Frontal cortex (tissue), 4 donors: ENCODE data around the gene CCDC170. TPM values are rescaled to one million over a fixed set of nuclear protein-coding genes. Genes with fewer than 3 reads are reported as not detected.
A peak's percentile ranks its signal among the peaks of the same experiment; 100 is the strongest.
"Not testable (repeated sequence)": the region's sequence is repeated elsewhere in the genome, so short reads cannot be mapped to it uniquely, and the experiment has no call there.

ENCODE experiments used
- DNase-seq, 2 donors: peaks; one replicate each; pipeline ENCODE4 v3.0.0; 2012; ENCODE audit warnings: low spot score in 2 of 2
- FAIRE-seq: peaks from 2 replicates; lab custom pipeline; 2012; peaks lifted over from hg19 to GRCh38; lab: Jason Lieb, UNC
- total RNA-seq: library from RNA; depleted of rRNA; stranded (reverse); fragments of >200 nt; gene quantifications from one replicate; pipeline ENCODE4 v1.2.3, GENCODE V29; 2014
- donor health status: control.
- donor health status: control.
- donor health status: control.

The CCDC170 gene, protein sequence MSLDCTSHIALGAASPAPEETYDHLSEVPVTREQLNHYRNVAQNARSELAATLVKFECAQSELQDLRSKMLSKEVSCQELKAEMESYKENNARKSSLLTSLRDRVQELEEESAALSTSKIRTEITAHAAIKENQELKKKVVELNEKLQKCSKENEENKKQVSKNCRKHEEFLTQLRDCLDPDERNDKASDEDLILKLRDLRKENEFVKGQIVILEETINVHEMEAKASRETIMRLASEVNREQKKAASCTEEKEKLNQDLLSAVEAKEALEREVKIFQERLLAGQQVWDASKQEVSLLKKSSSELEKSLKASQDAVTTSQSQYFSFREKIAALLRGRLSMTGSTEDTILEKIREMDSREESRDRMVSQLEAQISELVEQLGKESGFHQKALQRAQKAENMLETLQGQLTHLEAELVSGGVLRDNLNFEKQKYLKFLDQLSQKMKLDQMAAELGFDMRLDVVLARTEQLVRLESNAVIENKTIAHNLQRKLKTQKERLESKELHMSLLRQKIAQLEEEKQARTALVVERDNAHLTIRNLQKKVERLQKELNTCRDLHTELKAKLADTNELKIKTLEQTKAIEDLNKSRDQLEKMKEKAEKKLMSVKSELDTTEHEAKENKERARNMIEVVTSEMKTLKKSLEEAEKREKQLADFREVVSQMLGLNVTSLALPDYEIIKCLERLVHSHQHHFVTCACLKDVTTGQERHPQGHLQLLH
- total RNA-seq, result 0.41 TPM

GRCh38 chr6:151493804-151494234 is at the start of gene CCDC170:
Gene CCDC170 (plus strand): TSS chr6:151494017. CDS start chr6:151494129, 112 bp downstream.
- FAIRE-seq, result no peak
- peak; percentile 32 to 37 for DNase-seq

- FAIRE-seq (no peak), DNase-seq (no peak)
Measured at GRCh38 chr6:151445482-151445881, 48.3 kb upstream of the CCDC170 start.

DNA sequence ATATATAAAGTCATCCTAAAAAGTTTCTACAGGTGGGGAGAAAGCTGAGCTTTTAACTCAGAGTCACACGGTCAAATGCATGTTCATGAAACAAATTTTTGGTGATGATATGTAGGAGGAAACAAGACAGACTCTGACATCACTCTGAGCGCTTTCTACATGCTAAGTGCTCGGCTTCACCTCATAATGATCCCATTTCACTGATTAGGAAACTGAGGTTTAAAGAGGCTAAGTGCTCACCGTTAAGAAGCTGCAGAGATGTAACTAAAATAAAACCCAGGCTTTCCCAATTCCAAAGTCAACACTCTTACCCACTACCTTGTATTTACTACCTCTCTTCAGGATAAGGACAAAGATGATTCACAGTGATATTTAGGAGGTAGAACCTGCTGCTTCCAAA is 46.6 kb upstream of the CCDC170 start:
- DNase-seq (no peak), FAIRE-seq (no peak)

DNA sequence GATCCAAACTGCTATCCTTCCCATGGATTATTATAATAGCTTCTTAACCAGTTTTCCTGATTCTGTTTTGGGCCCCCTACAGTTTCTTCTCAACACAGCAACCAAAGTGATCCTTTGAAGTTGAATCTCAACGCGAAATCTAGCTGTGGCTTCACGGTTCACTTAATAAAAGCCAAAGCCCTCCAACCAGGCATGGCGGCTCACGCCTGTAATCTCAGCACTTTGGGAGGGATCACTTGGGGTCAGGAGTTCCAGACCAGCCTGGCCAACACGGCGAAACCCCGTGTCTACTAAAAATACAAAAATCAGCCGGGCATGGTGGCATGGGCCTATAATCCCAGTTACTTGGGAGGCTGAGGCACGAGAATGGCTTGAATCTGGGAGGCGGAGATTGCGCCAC is 45.2 kb upstream of the CCDC170 start:
- FAIRE-seq (no peak), DNase-seq (no peak)

- FAIRE-seq, DNase-seq: not testable (repeated sequence)
Measured at GRCh38 chr6:151450928-151451327, 42.9 kb upstream of the CCDC170 start.

- peak in 1 of 2 donors; percentile 16 for DNase-seq
- FAIRE-seq, result no peak
Measured at GRCh38 chr6:151451417-151451949, 42.3 kb upstream of the CCDC170 start.

GRCh38 chr6:151451950-151452749 is 41.7 kb upstream of the CCDC170 start, which contains the start of gene RMND1:
Gene RMND1 (minus strand): TSS chr6:151452126. CDS start chr6:151445811, 6,315 bp downstream.
- peak; percentile 89 for FAIRE-seq

GRCh38 chr6:151452750-151453427 is 40.9 kb upstream of the CCDC170 start:
- no peak for DNase-seq
- FAIRE-seq, result no peak

More at GRCh38 chr6:151451950-151452749, 41.7 kb upstream of the CCDC170 start, which contains the start of gene RMND1:
- DNase-seq, result peak; percentile 95 to 96

- FAIRE-seq, DNase-seq: not testable (repeated sequence)
Measured at GRCh38 chr6:151455751-151456398, 37.9 kb upstream of the CCDC170 start.

GRCh38 chr6:151461673-151462072 is 32.1 kb upstream of the CCDC170 start:
- DNase-seq (no peak), FAIRE-seq (no peak)

DNA sequence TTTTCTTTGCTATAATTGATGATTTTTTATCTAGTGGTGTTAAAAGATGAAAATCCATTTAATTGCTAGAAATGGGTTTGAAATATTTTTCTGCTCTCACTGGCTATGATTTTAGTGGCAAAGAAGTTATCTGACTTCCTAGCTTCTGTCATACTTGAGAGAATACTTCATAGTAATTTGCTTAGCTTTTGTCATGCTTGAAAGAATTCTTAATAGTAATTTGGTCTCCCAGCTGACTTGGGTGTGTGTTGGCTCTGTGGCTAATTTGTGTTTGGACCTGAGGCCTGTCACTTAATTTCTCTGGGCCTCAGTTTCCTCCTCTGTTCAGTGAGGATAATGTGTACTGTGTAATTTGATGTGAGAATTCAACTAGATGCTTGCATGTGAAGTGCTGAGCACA is 29.1 kb upstream of the CCDC170 start:
- FAIRE-seq, result no peak
- DNase-seq, result no peak

DNA sequence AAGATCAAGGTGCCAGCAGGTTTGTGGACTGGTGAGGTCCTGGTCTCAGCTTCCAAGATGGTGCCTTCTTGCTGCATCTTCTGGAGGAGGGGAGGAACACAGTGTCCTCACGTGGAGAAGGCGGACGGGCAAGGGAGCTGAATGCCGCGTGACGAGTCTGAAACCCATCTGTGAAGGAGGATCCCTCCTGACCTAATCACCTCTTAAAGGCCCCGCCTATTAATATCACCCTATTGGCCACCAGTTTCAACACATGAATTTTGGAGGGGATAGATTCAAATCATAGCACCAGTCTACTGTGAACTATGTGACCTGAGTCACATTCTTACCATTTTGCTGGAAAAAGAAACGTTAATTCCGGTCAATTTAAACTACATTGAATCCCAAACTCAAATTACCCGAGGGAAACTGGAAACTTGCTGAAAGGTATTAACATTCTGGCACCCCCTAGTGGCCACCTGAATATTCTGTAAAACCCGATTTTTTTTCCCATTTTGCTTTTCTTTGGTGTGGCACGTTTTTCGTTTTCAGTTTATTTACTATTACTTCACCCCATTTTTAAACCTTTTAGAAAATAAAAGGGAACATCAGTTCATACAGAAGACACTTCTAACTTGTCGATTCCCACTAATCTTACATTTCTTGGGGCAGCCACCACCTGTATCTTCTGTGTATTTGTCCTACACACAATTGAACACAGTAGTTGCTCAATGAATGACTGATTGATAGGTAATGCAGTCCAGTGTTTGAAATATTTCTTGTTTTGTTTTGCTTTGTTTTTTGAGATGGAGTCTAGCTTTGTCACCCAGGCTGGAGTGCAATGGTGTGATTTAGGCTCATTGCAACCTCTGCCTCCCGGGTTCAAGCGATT is 17.9 kb upstream of the CCDC170 start:
- FAIRE-seq (no peak), DNase-seq (peak in 1 of 2 donors; percentile 51)

DNA sequence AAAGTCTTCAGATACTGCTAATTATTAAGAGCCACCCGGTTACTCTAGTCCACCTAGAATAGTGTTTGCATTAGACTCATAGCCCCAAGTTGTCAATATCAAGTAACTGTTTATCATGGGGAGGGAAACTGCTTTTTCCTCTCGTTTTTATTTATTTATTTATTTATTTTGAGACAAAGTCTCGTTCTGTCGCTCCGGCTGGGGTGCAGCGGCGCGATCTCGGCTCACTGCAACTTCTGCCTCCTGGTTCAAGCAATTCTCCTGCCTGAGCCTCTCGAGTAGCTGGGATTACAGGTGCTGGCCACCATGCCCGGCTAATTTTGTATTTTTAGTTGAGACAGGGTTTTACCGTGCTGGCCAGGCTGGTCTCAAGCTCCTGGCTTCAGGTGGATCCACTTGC is 16.1 kb upstream of the CCDC170 start:
- FAIRE-seq (no peak), DNase-seq (no peak)

- no peak for FAIRE-seq
- no peak for DNase-seq
Measured at GRCh38 chr6:151478670-151479069, 15.1 kb upstream of the CCDC170 start.

DNA sequence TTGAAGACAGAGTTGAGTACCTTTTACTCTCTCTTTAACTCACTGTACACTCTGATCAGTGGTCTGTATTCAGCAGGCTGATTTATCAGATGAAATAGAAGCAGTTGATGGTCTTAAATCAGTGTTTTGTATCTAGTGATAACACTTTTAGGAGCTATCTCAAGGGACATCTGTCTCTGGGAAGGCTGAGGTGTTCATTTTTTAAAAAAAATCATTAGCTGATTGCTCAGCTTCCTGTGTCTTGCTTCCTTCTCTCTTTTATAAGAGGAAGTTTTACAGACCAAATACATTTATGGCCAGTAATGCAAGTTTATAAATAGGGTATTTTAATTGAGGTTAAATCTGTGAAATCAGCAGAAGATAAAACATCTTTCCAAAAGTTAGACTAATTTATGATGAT is 12.0 kb upstream of the CCDC170 start:
- DNase-seq, result no peak
- no peak for FAIRE-seq

- FAIRE-seq (no peak), DNase-seq (no peak)
Measured at GRCh38 chr6:151482290-151482689, 11.5 kb upstream of the CCDC170 start.

- FAIRE-seq (no peak), DNase-seq (no peak)
Measured at GRCh38 chr6:151483994-151484393, 9.8 kb upstream of the CCDC170 start.

GRCh38 chr6:151488226-151488625 is 5.6 kb upstream of the CCDC170 start:
- DNase-seq (no peak), FAIRE-seq (no peak)
